ENCODE data around the gene CRISPLD2.

The CRISPLD2 gene, protein sequence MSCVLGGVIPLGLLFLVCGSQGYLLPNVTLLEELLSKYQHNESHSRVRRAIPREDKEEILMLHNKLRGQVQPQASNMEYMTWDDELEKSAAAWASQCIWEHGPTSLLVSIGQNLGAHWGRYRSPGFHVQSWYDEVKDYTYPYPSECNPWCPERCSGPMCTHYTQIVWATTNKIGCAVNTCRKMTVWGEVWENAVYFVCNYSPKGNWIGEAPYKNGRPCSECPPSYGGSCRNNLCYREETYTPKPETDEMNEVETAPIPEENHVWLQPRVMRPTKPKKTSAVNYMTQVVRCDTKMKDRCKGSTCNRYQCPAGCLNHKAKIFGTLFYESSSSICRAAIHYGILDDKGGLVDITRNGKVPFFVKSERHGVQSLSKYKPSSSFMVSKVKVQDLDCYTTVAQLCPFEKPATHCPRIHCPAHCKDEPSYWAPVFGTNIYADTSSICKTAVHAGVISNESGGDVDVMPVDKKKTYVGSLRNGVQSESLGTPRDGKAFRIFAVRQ

DNA sequence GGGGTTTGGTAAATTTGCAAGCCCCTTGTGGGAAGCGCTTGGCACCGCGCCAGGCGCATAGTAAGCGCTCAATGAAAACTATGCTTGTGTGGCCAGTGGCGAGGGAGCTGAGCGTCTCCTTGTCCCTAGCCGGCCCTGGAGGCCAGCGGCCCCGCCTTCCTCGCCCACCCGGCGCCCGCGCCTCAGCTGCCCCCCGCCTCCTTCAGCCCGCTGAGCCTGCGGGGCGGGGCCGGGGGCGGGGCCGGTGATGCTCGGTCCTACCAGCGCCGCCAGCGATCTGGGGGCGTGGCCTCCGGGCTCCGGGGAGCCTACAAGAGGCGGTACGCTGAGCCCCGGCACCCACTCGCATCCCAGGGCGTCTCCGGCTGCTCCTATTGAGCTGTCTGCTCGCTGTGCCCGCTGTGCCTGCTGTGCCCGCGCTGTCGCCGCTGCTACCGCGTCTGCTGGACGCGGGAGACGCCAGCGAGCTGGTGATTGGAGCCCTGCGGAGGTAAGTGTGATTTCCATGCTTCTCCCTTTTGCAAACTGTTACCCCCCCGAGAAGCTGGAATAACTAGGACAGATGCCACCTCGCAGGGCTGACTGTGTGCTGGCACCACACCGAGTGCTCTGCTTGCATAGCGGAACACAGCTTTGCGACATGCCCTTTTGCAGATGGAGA, at the start of gene CRISPLD2:
Gene CRISPLD2, plus strand, starts transcription at position 342 of the 661 bp plus-strand sequence. CDS start 18,511 bp downstream, outside the sequence.
- DNase-seq (ENCODE audit: low read depth): peak; percentile 89

DNA sequence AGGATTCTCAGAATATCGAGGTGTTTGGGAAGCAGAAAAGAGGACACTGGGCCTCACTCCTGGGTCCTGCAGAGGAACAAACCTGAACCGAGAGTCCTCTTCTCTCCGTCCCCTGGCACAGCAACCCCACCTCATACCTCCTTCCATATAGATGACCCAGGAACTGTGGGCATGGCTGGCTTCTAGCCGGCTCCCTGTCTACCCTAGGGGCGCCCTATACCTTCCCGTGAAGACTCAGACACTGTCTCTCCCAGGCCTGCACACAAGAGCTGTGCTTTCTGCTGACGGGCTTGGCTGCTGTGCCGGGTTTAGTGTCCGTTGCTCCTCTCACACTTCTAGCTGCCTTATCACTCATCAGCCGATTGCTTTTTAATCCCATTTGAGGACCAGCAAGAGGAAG, 46.5 kb upstream of the CRISPLD2 start:
- no peak for DNase-seq (ENCODE audit: low read depth)

DNA sequence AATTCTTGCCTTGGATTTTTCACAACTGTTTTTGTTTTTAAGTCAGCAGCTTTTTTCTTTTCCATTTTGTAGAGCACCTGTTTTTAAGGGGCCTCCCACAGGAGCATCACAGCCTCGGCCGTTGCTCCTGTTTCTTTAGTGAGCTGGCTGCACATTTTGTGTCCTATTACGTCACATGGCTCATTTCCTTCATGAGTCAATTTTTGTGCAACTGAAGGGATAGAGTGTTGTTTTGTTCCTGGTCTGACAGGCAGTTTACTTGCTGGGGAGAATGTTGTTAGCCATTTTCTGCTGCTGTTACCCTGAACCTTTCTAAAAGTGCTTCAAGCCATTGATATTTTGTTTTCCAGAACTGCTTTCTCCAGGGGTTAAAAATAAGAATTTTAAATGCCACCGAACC, 45.0 kb upstream of the CRISPLD2 start:
- peak; percentile 96 for DNase-seq (ENCODE audit: low read depth)

DNA sequence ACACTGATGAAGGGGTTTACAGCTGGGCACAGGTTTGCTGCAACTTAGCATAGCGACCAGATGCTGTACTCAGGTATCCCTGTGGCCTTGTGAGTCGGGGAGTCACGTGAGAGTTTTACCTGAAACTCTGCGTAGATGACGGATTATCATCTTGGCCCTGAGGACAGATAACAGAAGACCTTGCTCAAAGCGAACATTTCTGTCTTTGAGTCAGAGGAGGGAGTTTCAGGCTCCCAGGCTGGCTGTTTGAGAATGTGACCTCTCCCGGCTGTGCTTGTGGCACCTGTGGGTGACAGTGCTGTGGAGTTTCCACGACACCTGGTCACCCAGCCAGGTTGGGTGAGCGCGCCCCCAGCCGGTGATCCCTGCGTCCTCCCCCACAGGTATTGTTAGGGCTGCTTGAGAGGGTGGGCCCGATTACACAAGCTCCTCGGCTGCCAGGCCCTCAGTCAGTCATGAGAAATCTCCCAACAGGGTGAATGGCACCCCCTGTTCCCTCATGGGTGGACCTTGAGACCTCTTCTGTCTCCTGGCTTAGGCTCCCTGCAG, 44.4 kb upstream of the CRISPLD2 start:
- DNase-seq (ENCODE audit: low read depth): no peak

DNA sequence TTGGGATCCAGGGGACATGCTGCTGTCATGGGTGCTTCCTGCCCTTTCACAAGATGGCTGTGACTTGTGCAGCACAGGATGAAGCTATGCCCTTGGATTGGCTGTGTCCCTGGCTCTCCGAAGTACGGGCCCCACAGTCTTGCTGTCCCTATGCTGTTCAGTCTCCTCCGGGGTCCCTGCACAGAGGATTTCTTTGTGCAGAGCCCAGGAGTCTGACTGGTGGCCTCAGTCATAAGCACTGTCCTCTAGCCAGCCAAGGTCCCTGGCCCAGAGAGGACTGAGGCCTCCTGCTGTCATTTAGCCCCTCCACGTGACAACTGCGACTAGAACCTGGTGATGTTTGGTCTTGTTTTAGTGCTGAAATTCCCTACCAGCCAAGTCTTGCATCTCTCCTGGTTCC, 42.4 kb upstream of the CRISPLD2 start:
- no peak for DNase-seq (ENCODE audit: low read depth)

DNA sequence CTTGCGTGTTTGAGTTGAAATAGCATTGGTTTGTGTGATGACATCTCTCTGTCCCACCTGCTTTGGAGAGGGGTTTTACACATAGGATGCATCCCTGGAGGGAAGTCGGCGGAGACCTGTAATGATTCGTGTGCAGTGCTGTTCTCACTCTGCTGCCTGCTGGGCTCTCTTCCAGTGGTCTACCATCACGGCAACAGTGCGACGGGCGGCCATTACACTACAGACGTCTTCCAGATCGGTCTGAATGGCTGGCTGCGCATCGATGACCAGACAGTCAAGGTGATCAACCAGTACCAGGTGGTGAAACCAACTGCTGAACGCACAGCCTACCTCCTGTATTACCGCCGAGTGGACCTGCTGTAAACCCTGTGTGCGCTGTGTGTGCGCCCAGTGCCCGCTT, 41.1 kb upstream of the CRISPLD2 start:
- DNase-seq (ENCODE audit: low read depth): no peak

DNA sequence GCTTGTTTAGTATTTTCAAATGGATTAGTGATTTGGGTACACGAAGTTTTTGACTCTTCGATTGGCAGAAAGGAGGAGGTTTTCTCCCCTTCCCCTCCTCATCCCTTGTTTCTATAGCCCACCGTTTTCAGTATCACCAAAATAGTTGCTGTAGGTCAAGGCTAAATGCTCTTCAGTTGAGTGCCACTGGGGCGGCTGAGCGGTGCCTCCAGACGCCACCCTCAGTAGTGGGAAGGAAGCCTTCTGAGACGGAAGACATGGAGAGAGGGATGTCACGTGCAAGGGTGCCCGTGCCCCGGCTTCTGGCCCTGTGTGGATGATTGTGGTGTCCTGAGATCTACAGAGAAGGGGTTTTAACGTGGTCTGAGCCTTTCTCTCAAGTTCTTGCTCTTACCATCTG, 39.7 kb upstream of the CRISPLD2 start:
- DNase-seq (ENCODE audit: low read depth): no peak

DNA sequence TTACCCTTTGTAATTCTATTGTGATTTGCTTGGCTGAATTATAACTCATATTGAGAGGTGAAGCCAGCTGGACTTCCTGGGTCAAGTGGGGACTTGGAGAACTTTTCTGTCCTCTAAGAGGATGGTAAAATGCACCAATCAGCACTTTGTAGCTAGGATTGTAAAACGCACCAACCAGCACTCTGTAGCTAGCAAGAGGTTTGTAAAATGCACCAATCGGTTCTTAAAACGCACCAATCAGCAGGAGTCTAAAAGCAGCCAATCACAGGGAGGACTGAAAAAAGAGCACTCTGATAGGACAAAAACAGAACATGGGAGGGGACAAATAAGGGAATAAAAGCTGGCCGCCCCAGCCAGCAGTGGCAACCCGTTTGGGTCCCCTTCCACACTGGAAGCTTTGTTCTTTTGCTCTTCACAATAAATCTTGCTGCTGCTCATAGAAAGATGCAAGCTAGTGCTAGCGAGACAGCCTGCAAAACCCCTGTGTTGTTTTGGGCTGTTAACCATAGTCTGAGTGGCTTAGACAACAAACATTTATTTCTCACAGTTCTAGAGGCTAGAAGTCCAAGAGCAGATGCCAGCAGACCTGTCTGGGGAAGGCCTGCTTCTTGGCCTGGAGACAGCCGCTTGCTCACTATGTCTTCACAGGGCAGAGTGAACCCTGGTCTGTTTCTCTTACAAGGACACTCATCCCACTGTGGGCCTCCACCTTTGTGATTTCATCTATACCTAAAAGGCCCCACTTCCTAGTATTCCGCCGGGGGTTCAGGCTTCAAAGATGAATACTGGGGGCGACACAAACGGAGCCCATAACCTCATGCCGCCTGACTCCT, 39.0 kb upstream of the CRISPLD2 start:
- no peak for DNase-seq (ENCODE audit: low read depth)

DNA sequence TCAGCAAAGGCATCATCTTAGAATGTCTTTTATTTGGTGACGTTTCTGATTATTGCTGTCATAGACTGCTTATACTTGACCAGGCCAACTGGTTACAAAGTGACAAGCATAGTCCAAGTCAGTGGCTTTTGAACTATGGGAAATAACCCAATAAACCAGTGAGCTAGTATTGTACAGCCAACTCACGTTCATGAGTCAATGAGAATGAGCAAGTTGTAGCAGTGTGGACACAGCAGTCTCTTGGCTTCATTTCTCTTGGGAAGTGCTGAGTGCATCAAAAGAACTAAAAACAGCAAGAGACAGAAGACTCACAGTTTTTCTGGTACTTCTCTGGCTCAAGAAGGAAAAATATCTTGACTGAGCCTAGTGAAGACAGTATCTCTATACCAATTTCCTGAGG, 36.9 kb upstream of the CRISPLD2 start:
- DNase-seq (ENCODE audit: low read depth): no peak

DNA sequence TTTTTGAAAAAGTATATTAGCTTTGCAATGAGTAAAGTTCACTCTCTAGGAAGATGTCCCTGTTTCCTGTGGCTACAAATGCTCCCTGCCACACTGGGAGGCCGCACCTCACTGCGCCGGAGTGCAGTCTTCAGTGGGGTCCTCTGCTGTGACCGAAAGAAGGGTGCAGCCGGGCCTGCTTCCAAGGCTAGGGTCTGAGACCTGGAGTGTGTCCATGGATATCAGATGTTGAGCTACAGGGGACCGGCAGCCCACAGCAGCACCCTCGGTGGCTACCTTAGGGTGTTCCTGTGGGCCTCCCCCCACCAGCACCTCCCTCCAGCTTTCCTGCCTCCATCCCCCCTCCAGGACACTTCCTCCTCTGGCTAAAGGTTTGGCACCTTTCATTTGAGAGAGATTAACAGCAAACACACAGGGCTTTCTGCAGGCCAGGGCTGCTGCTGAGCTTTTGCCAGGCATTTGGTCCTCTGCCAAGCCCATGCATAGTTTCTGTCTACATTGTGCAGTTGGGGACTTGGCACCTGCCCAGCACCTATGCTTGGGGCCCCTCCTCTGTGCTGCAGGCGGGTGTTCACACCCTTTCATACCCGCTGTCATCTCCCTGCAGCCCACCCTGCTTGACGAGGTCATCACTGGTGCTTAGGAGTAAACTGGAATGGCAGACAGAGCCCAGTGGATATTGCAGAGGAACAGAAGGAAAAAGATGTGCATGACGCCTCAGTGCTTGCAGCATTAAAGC, 33.8 kb upstream of the CRISPLD2 start:
- peak; percentile 77 for DNase-seq (ENCODE audit: low read depth)

DNA sequence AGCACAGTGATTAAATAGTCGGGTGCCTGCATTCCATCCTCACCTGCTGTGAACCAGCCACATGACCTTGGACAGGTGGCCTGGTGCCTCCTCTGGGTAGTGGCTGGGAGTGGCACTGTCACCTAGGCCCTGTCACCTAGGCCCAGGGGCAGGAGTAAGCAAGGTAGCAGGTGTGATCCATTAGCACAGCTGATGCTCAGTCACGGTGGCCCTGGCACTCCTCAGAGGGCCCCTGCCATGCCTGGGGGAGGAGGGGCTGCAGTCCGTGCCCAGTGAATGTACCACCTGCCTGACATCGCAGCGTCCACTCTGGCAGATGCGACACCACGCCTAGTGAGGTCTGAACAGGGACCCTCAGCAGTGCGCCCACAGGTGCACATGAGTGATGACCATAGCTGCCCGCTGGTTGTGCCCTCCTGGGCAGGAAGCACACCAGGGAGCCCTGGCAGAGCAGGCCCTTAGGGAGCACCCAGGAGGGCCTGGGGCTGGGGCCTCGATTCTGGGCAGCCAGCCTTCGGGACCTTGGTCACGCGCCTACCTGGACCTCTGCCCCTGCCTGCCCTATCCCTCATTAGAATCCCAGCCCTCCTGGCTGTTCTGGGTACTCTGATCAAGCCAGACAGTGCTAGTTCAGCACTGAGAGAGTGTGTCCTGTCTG, 33.1 kb upstream of the CRISPLD2 start:
- DNase-seq (ENCODE audit: low read depth): no peak

DNA sequence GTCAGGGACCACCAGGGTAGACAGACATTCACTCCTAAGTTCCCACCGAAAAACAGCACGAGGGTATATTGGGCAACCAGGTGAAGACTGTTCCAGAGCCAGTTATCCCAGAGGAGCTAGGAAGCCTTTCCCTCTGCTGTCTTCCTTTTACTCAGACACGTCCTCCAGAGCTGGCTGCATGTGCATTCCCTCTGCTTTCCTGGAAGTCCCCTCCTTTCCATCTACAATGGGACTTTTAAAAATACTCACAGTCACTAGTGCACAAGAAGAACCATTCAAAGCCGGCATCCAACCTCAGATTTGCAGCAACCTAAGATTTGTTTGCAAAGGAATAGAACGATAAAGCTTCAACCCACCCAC, 32.5 kb upstream of the CRISPLD2 start:
- no peak for DNase-seq (ENCODE audit: low read depth)

DNA sequence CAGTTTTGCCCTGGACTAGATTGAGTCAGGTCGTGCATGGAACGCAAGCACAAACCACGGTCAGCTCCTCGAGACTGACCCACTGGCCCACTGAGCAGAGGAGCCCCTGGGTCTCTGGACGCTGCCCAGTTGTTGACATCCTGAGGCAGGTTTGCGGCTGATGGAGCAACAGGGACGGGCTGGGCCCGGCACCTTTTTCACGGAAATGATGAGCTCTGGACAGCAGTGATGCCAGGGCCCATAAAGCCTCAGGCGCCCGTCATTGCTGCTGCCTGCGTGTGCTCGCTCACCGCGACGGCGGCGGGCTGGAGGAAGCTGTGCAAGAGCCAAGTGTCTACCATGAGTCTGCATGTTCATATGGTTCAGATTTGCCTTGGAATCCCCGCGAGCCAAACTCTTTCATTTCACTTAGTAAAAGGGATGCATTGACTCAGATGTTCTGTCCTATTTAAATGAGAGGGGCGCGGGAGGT, 30.8 kb upstream of the CRISPLD2 start:
- DNase-seq (ENCODE audit: low read depth): no peak

DNA sequence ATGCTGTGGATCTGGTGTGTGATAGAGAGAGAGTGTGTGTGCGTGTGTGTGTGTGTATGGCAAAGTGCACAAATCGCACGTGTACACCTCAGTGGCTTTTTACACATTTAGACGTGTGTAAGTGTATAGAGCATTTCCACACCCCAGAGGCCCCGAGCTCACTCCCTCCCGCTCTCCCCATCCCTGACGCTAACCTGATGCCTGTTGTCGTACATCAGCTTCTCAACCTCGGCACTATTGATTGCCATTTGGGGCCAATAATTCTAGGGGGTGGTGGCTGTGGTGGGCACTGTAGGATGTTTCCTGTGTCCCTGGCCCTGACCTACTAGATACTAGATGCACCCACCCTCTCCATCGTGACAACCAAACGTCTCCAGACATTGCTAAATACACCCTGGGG, 30.4 kb upstream of the CRISPLD2 start:
- no peak for DNase-seq (ENCODE audit: low read depth)

DNA sequence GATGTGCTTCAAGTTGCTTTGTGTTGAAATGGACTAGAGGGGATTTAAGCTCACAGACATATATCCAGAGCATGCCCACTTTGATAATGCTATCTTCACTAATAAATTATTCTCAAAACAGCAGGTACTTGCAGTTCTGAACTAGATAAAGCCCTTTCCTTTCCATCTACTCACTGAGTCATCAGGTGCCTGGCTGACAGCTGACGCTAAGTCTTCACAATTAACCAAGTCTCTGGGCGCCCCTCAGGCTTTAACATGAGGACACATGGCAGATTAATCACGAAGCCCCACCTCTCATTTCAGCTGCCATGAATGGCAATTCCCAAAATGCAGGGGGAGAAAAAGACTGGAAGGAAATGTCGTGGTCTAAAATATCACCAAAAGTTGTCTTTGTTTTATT, 29.5 kb upstream of the CRISPLD2 start:
- DNase-seq (ENCODE audit: low read depth): no peak

DNA sequence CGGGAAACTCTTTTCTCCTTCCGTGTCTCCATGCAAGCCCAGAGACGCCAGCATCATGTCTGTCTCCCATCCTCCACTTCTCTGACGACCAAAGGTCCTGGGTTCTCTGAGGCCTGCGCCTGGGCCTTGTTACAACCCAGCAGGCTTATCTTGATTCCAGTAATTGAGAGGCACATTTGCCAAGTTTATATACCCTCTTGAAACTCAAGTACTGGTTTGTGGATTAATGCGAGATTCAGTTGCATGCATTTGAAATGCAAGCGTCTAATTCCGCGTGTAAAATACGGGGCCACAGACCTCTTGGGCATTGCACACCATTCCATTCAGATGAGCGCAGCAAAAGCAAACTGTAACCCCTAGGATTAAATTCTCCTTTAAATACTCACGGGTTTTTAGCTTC, 28.7 kb upstream of the CRISPLD2 start:
- no peak for DNase-seq (ENCODE audit: low read depth)

DNA sequence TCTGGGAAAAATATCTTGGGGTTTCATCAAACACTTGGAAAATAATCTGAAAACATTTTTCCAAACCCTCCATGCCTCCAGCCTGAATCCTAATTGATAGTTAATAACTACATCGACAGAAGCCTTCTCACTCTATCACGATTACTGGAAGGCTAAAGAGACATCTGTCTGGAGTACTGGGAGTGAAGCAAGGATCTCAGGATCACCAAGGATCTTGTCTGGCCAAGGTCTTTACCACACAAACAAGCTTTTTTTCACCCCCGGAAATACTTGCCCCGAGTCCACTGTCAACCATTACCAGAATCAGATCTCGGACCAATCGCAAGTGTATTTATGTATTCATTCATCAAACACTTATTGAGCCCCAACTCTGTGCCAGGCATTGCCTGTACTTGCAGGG, 28.3 kb upstream of the CRISPLD2 start:
- DNase-seq (ENCODE audit: low read depth): no peak

DNA sequence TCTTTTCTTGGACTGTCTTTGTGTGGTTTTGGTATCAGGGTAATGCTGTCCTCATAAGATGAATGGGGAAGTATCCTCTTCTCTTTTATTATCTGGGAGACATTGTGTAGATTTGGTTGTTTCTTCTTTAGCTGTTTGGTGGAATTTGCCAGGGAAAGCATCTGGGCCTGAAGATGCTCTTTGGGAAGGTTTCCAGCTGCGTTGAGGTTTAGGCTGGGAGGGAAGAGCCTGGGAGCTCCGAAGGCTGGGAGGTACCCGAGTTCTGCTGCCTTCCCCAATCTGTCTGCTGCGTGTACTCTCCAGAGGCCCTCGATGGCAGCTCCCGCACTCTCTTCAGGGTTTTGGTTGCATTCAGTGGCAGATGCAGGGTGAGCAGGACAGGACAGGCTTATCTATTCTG, 25.6 kb upstream of the CRISPLD2 start:
- no peak for DNase-seq (ENCODE audit: low read depth)

DNA sequence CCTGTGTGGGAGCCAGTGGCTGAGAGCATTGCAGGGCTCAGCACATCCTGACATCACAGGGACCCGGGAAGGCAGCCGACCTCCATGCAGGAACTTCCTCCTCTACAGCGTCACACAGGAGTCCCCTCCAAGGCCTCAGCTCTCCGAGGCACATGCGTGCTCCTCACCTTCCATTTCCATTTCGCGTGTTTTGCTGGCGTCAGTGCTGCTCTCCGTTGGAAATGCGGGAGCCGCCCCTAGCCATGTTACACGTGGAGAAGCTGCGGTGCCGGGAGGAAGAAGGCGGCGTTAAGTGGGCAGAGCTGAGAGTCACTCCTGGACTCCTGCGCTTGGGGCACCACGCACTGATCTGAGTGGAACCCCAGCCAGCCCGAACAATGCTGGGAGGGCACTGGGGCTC, 25.2 kb upstream of the CRISPLD2 start:
- DNase-seq (ENCODE audit: low read depth): no peak

DNA sequence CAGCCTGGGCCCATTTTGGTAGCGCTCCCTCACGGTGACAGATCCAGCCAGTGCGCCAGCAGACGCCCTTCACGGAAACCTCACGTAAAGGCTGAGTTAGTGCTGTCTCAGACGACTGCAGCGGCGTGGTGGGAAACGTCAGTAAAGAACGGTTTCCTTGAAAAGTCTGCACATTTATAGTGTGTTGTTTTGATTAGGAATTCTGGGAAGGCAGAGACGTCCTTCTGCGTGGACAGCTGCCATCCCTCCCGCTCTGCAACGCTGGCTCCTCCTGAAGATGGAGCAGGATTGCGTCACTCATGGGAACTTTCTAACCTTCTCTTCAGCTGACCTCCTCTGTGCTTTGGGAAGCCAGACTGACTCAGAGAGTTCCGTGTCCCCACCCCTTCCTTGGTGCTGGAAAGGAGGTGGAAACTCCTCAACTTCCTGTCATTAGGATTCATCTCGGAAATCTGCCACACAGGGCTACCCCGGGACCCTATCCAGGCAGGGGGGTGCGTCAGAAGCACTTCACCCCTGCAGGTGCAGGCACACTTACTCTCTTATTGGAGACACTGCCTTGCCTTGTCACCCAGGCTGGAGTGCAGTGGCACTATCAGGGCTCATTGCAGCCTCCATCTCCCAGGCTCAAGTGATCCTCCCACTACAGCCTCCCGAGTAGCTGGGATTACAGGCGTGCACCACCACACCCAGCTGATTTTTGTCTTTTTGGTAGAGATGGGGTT, 24.3 kb upstream of the CRISPLD2 start:
- DNase-seq (ENCODE audit: low read depth): peak; percentile 93
